Neuronal stem cell (in vitro differentiated cells): ENCODE measurements around the gene PPFIBP1.

Experiments used
- DNase-seq: peaks from one replicate; pipeline ENCODE4 v3.0.0-alpha.2; 2013; ENCODE audit warnings: low spot score
- H2AFZ ChIP-seq: one replicate; pipeline ENCODE4 v1.6.1; 2013; ENCODE audit warnings: mild to moderate bottlenecking, low read length, inconsistent platforms
- H2AK5ac ChIP-seq: 2 replicates; pipeline ENCODE4 v1.6.1; 2013; ENCODE audit warnings: low read depth, mild to moderate bottlenecking, inconsistent platforms, low read length, moderate library complexity, mixed read lengths
- H2BK120ac ChIP-seq: 2 replicates; pipeline ENCODE4 v1.6.1; 2013; ENCODE audit warnings: low read depth, mild to moderate bottlenecking, inconsistent platforms, low read length, moderate library complexity, mixed read lengths
- H2BK12ac ChIP-seq: one replicate; pipeline ENCODE4 v1.6.1; 2013; ENCODE audit warnings: low read length, inconsistent platforms
- H2BK15ac ChIP-seq: 2 replicates; pipeline ENCODE4 v1.6.1; 2013; ENCODE audit warnings: mild to moderate bottlenecking, low read length, inconsistent platforms, mixed read lengths
- H2BK5ac ChIP-seq: one replicate; pipeline ENCODE4 v1.6.1; 2013; ENCODE audit warnings: inconsistent platforms, mild to moderate bottlenecking, low read length, moderate library complexity
- H3K14ac ChIP-seq: one replicate; pipeline ENCODE4 v1.6.1; 2013; ENCODE audit warnings: low read length, inconsistent platforms
- H3K18ac ChIP-seq: 2 replicates; pipeline ENCODE4 v1.6.1; 2013; ENCODE audit warnings: low read length, inconsistent platforms
- H3K23ac ChIP-seq: 2 replicates; pipeline ENCODE4 v1.6.1; 2013; ENCODE audit warnings: low read depth, mild to moderate bottlenecking, mixed read lengths, low read length, inconsistent platforms; ENCODE audit not compliant: poor library complexity
- H3K27ac ChIP-seq: replicated peaks from 3 replicates; pipeline ENCODE4 v1.5.1; 2013; ENCODE audit warnings: low read length, inconsistent platforms
- H3K27me3 ChIP-seq, 3 experiments: 2 replicates each; pipeline ENCODE4 v1.6.1; 2013; ENCODE audit warnings: low read length in 3 of 3, mild to moderate bottlenecking in 2 of 3, inconsistent platforms in 1 of 3, low read depth in 1 of 3, mixed read lengths in 1 of 3, moderate library complexity in 1 of 3; ENCODE audit not compliant: control insufficient read depth in 3 of 3, insufficient read depth in 3 of 3
- H3K36me3 ChIP-seq, 2 donors: replicated peaks in 1 of 2; 2 replicates each; pipeline ENCODE4 v1.6.1; 2013; ENCODE audit warnings: low read length in 2 of 2; ENCODE audit not compliant: control insufficient read depth in 2 of 2, insufficient read depth in 2 of 2
- H3K4ac ChIP-seq: 2 replicates; pipeline ENCODE4 v1.6.1; 2013; ENCODE audit warnings: inconsistent platforms, mild to moderate bottlenecking, low read length, moderate library complexity
- H3K4me1 ChIP-seq, 2 donors: 1 replicate in 1 of 2; 2 replicates in 1 of 2; pipeline ENCODE4 v1.6.1; 2013; ENCODE audit warnings: low read length in 2 of 2, low read depth in 1 of 2; ENCODE audit not compliant: control insufficient read depth in 2 of 2, insufficient read depth in 1 of 2
- H3K4me2 ChIP-seq: one replicate; pipeline ENCODE4 v1.6.1; 2013; ENCODE audit warnings: mild to moderate bottlenecking, low read length, inconsistent platforms; ENCODE audit not compliant: insufficient read depth, poor library complexity, severe bottlenecking
- H3K4me3 ChIP-seq, 2 donors: 2 replicates each; pipeline ENCODE4 v1.5.1; 2013; ENCODE audit warnings: low read length in 2 of 2, mild to moderate bottlenecking in 2 of 2, inconsistent platforms in 1 of 2, moderate library complexity in 1 of 2
- H3K79me1 ChIP-seq: one replicate; pipeline ENCODE4 v1.6.1; 2013; ENCODE audit warnings: low read depth, mild to moderate bottlenecking, inconsistent platforms, low read length, moderate library complexity
- H3K9ac ChIP-seq: one replicate; pipeline ENCODE4 v1.6.1; 2013; ENCODE audit warnings: mild to moderate bottlenecking, low read depth, low read length, inconsistent platforms; ENCODE audit not compliant: poor library complexity
- H3K9me3 ChIP-seq, 2 donors: replicated peaks in 1 of 2; 2 replicates each; pipeline versions ENCODE3 to v1.6.1; 2013; ENCODE audit warnings: low read length in 2 of 2, mild to moderate bottlenecking in 2 of 2, inconsistent platforms in 1 of 2, low read depth in 1 of 2, mixed read lengths in 1 of 2, moderate library complexity in 1 of 2; ENCODE audit not compliant: control insufficient read depth in 2 of 2, insufficient read depth in 1 of 2
- H4K8ac ChIP-seq: one replicate; pipeline ENCODE4 v1.6.1; 2013; ENCODE audit warnings: low read depth, mild to moderate bottlenecking, inconsistent platforms, low read length, moderate library complexity
- H4K91ac ChIP-seq: one replicate; pipeline ENCODE4 v1.6.1; 2013; ENCODE audit warnings: low read length, low read depth, mild to moderate bottlenecking, inconsistent platforms; ENCODE audit not compliant: poor library complexity
- WGBS, 2 donors: extraction: QIAGEN DNeasy Blood & Tissue Kit; methylation state at CpG; one replicate each; pipeline ENCODE4 v1.1.7; 2013; ENCODE audit warnings: missing lambda C conversion rate in 2 of 2, mixed read lengths in 1 of 2; ENCODE audit not compliant: insufficient read length in 2 of 2, insufficient replicate concordance in 1 of 2; ENCODE audit errors: extremely low coverage in 2 of 2; 5-methylcytosine and 5-hydroxymethylcytosine counted together

The PPFIBP1 gene

GRCh38 chr12:27673101-27673718 lies 149.2 kb downstream of the PPFIBP1 start:
- H4K91ac ChIP-seq, result no peak overlapping the region
- H3K36me3 ChIP-seq, result peaks cover 3 to 31% of the 10 kb centered on the region in 2 donors
- no peak overlapping the region for H2BK12ac ChIP-seq
- H3K4me3 ChIP-seq, result no peak overlapping the region
- no peak overlapping the region for H2AFZ ChIP-seq
- H2BK120ac ChIP-seq, result no peak overlapping the region
- H4K8ac ChIP-seq, result no peak overlapping the region
- no peak overlapping the region for H3K23ac ChIP-seq
- no peak overlapping the region for H2AK5ac ChIP-seq
- no peaks in the 10 kb centered on the region for H3K79me1 ChIP-seq
- H2BK15ac ChIP-seq, result no peak overlapping the region
- no peak overlapping the region for H3K4ac ChIP-seq
- WGBS, 2 donors, result no CpG with 5 or more reads among the region's 3 CpGs
- no peak overlapping the region for H3K18ac ChIP-seq
- no peaks in the 10 kb centered on the region for H3K4me1 ChIP-seq
- H3K9ac ChIP-seq, result no peak overlapping the region
- no peak overlapping the region for H3K4me2 ChIP-seq
- no peaks in the 10 kb centered on the region for H3K9me3 ChIP-seq
- no peak overlapping the region for H3K14ac ChIP-seq
- H2BK5ac ChIP-seq, result no peak overlapping the region
- no peaks in the 10 kb centered on the region for H3K27me3 ChIP-seq
- no peak for DNase-seq
- H3K27ac ChIP-seq, result no peak overlapping the region

DNA sequence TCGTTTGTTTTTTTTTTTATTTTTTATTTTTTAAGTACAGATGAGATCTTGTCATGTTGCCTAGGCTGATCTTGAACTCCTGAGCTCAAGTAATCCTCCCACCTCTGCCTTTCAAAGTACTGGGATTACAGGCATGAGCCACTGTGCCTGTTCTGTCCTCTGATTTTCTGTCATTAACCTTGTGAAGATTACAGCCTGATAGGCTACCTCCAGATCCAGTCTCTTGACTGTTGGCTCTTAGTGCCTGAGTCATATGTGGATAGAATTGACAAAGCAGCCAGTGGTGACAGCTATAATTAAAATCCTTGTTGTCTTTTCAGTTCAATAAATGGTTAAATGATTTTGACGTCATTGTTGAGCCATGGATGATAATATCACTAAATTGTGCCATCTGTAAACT lies 151.0 kb downstream of the PPFIBP1 start:
- H2BK12ac ChIP-seq, result no peak overlapping the region
- no peak overlapping the region for H2AFZ ChIP-seq
- H2BK120ac ChIP-seq, result no peak overlapping the region
- no peaks in the 10 kb centered on the region for H3K4me1 ChIP-seq
- H3K18ac ChIP-seq, result no peak overlapping the region
- H3K9ac ChIP-seq, result no peak overlapping the region
- DNase-seq, result no peak
- no peak overlapping the region for H3K4me2 ChIP-seq
- H3K23ac ChIP-seq, result no peak overlapping the region
- H3K4me3 ChIP-seq, result no peak overlapping the region
- H3K9me3 ChIP-seq, result no peaks in the 10 kb centered on the region
- peaks cover 3 to 34% of the 10 kb centered on the region in 2 donors for H3K36me3 ChIP-seq
- no peak overlapping the region for H2BK15ac ChIP-seq
- no peaks in the 10 kb centered on the region for H3K79me1 ChIP-seq
- H3K4ac ChIP-seq, result no peak overlapping the region
- no peak overlapping the region for H3K14ac ChIP-seq
- no peaks in the 10 kb centered on the region for H3K27me3 ChIP-seq
- no peak overlapping the region for H3K27ac ChIP-seq
- H4K8ac ChIP-seq, result no peak overlapping the region
- WGBS, 2 donors, result no CpG with 5 or more reads among the region's 2 CpGs
- H4K91ac ChIP-seq, result no peak overlapping the region
- no peak overlapping the region for H2BK5ac ChIP-seq
- H2AK5ac ChIP-seq, result no peak overlapping the region

- Histone ChIP-seq H2BK15ac (no peak overlapping the region), H3K4ac (no peak overlapping the region), H3K14ac (no peak overlapping the region), H4K91ac (no peak overlapping the region), H3K27me3 (no peaks in the 10 kb centered on the region), H3K4me1 (no peaks in the 10 kb centered on the region), H2BK120ac (no peak overlapping the region), H3K9ac (no peak overlapping the region), H2BK12ac (no peak overlapping the region), H3K27ac (no peak overlapping the region), H3K36me3 (peaks cover 4 to 63% of the 10 kb centered on the region in 2 donors), H2AK5ac (no peak overlapping the region), H2AFZ (no peak overlapping the region), H3K18ac (no peak overlapping the region), H3K4me2 (no peak overlapping the region), H3K9me3 (no peaks in the 10 kb centered on the region), H3K23ac (no peak overlapping the region), H4K8ac (no peak overlapping the region), H3K4me3 (no peak overlapping the region), H3K79me1 (no peaks in the 10 kb centered on the region), H2BK5ac (no peak overlapping the region)
- DNase-seq, result no peak
These were observed 156.6 kb downstream of the PPFIBP1 start for GRCh38 chr12:27680619-27681018.

- no peaks in the 10 kb centered on the region for H3K9me3 ChIP-seq
- no peak overlapping the region for H2BK5ac ChIP-seq
- no peaks in the 10 kb centered on the region for H3K4me1 ChIP-seq
- no peak overlapping the region for H4K8ac ChIP-seq
- no peak overlapping the region for H3K4ac ChIP-seq
- no peak overlapping the region for H4K91ac ChIP-seq
- H3K27ac ChIP-seq, result no peak overlapping the region
- peaks cover 4 to 57% of the 10 kb centered on the region in 2 donors for H3K36me3 ChIP-seq
- no peak overlapping the region for H3K23ac ChIP-seq
- H3K4me3 ChIP-seq, result no peak overlapping the region
- H3K79me1 ChIP-seq, result no peaks in the 10 kb centered on the region
- no peak for DNase-seq
- H2AK5ac ChIP-seq, result no peak overlapping the region
- WGBS, 2 donors, result no CpG with 5 or more reads among the region's 2 CpGs
- no peak overlapping the region for H2BK120ac ChIP-seq
- H2BK12ac ChIP-seq, result no peak overlapping the region
- H3K9ac ChIP-seq, result no peak overlapping the region
- no peak overlapping the region for H3K18ac ChIP-seq
- H3K27me3 ChIP-seq, result no peaks in the 10 kb centered on the region
- no peak overlapping the region for H3K4me2 ChIP-seq
- H2AFZ ChIP-seq, result no peak overlapping the region
- no peak overlapping the region for H2BK15ac ChIP-seq
- H3K14ac ChIP-seq, result no peak overlapping the region
These were observed 158.5 kb downstream of the PPFIBP1 start for GRCh38 chr12:27682534-27682933.
